NCI-H460 (cell line): ENCODE results near the gene ADGRA1. TPM values are rescaled to one million over a fixed set of nuclear protein-coding genes. Genes with fewer than 3 reads are reported as not detected.

Experiments used
- DNase-seq: peaks from one replicate; pipeline ENCODE4 v3.0.0-alpha.2; 2016; ENCODE audit warnings: low read depth; ENCODE audit errors: extremely low read depth
- total RNA-seq: library from RNA; depleted of rRNA; stranded (reverse); fragments of >200 nt; shearing (Covaris generic); gene quantifications from 2 replicates; pipeline ENCODE4 v1.2.3, GENCODE V29; 2014

ADGRA1 gene
- total RNA-seq, 1 experiment from 2014 or later: not detected

DNA sequence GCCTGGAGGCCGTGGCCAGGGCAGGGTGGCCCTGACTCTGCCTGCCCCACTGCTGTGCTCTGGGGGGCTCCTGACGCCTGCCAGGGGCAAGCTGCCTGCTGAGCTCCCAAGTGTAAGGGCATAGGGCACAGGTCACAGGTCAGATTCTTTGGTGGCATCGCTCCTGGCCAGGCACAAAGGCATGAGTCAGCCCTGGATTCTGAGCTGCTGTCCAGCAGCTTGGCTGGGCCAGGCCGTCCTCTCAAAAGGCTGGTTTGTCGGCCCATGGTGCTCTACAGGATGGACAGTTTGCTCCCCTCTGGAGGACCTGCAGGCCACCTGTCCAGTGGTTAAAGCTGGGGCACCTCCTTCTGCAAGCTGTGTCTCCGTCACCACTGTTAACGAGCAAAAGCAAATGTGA lies 2.9 kb downstream of the ADGRA1 start:
- no peak for DNase-seq

DNA sequence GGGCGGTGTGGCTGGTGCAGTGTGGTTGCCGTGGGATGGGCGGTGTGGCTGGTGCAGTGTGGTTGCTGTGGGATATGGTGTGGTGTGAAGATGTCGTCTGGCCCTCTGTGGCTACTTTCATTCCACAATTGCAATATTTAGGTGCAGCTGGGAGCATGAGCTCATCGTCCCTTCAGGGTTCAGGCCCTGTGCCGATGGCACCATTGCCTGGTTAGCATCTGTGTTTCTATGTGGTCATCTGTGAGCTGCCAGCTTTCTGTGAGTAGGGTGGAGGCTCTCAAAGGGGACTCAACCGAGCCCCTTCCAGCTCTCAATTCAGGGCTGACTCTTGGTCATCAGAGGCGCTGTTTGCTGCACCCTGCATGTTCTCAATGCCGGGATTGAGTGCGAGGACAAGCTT lies 3.6 kb downstream of the ADGRA1 start:
- no peak for DNase-seq

DNA sequence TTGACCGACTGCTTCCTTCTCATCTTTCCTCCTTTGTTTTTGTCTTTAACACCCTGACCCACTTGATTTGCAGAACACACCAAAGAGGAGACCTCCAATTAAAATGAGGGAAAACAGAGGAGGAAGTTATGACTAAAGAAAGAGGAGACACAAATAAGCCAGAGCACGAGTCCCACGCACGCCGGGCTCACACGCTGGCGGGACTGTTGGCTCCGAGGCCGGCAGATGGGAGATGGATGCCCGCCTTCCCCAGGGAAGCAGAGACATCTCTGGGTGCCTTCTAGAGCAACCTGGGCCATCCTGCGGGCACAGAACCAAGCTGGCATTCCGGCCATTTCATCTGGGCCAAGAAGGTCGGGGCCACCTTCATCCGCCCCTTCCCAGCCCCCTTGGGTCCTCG lies 5.6 kb downstream of the ADGRA1 start:
- DNase-seq: no peak

GRCh38 chr10:133094286-133094685 lies 6.6 kb downstream of the ADGRA1 start:
- DNase-seq: no peak

DNA sequence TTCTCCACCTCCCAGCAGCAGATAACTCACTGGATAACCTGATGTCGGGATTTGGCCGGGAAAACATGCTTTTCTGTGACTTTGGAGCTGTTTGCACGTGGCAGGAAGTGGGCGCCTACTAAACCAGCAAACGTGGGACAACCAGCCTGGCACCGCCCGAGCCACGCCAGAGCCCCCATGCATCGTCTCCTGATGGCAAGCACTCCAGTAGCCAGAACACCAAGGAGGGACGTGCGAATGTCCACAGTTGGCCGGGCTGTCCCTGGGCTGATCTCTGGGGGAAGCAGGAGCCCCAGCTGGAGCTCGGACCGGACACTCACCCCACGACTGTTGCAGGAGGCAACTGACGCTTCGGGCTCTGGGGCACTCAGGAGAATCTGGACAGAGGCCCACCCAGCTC lies 7.1 kb downstream of the ADGRA1 start:
- no peak for DNase-seq

GRCh38 chr10:133095586-133095985 lies 7.9 kb downstream of the ADGRA1 start:
- no peak for DNase-seq

DNA sequence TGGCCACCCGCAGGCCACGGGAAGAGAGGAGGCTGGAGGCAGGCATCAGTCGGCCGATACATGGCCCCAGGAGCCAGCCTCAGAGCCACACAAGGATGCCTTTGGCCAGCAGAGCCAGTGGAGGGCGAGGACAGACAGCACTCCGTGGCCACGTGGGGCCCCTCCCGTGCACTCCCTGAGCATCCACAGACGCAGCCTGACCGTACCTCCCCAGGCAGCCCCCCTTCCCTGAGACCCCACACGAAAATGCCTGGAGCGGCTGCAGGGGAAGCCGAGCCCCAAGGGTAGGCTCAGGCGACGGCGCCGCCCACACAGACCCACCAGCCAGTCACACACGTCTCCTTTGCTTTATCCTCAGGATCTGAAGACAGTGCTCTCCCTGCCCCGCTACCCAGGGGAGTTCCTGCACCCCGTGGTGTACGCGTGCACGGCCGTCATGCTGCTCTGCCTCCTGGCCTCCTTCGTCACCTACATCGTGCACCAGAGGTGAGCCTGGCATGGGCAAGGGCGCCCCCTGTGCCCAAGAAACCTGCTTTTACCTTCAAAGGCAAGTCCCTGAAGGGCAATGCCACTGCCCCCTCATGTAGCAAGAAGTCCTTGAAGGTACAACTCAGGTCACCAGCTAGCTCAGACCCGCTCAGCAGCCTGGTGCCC lies 9.0 kb downstream of the ADGRA1 start:
- peak; percentile 22 for DNase-seq

- DNase-seq: no peak
These were observed 9.7 kb downstream of the ADGRA1 start for GRCh38 chr10:133097418-133097817.

DNA sequence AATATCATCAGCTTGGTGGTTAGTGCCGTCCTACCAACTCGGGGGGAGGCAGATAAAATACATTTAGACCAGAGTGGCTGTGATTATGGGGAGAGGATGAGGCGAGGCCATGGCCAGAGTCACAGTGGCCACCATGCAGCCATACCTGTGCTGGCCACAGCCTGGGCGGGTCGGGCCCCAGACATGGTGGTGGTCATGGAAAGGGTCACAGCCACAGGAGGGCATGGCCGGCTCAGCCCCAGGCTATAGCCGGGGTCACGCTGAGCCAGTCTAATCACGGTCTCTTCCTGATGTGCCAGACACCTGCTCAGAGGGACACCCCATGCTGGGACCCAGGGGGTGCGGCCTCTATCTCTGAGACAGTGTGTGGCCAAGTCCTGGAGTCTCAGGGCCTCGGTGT lies 10.2 kb downstream of the ADGRA1 start:
- DNase-seq: no peak

GRCh38 chr10:133098426-133099124 lies 10.9 kb downstream of the ADGRA1 start:
- DNase-seq: no peak

GRCh38 chr10:133099571-133099970 lies 11.8 kb downstream of the ADGRA1 start:
- no peak for DNase-seq

GRCh38 chr10:133100186-133100585 lies 12.5 kb downstream of the ADGRA1 start:
- no peak for DNase-seq

DNA sequence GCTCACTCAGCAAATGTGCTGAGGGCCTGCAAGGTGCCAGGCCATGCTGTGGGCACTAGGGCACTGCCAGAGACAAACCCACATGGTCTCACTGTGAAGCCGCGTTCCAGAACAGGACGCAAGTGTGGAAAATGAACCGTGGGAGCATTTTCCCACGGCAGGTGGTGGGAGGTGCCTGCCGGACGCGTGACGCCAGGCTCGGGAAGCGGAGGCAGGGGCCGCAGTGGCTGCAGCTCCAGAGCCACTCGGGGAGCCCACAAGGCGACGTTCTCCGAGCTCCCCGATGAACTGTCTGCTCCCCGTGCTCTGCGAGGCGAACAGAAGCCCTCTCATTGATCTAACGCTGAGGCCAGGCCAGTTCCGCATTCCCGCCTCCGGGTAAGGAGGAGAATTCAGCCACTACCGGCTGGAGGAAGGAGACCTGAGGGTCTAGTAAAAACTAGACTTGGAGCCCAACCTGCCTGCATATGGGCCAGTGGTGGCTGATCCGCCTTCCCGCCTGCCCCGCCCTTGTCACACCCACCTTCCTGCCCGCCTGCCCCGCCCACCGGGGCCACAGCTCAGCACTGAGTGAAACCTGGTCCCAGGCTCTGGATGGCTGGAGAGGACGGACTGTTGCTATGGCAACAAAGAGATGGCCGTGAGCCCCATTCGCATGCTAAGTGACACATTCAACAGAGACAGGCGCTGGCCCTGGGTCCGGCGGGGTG lies 13.1 kb downstream of the ADGRA1 start:
- DNase-seq: no peak

- no peak for DNase-seq
These were observed 13.7 kb downstream of the ADGRA1 start for GRCh38 chr10:133101416-133101810.

DNA sequence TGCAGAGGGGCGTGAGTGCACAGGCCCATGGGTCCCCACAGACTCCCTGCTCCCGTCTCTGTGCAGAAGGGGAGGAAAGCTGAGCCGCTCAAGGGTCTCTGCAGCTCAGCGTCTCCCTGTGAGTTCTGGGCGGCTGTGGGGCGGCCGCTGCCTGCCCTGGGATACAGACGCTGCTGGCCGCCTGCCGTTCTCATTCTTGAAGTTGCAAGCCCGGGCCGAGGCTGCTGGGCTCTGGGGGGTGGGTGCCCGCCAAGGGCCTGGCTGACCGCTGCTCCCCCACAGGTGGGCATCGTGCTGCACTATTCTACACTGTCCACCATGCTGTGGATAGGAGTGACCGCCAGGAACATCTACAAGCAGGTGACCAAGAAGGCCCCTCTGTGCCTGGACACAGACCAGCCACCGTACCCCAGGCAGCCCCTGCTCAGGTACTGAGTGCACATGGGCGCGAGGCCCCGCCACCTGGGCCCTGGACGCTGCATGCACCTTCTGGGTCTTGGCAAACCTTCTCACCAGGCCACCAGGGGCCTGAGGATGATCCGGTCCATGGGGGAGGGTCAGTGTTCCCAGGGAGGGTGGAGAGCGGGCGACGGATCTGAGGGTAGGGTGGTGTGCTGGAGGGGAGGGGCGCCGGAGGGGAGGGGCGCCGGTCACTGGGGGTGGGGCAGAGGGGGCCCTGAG lies 14.8 kb downstream of the ADGRA1 start:
- no peak for DNase-seq

- DNase-seq: no peak
These were observed 15.7 kb downstream of the ADGRA1 start for GRCh38 chr10:133103311-133103910.

GRCh38 chr10:133104068-133104962 lies 16.6 kb downstream of the ADGRA1 start:
- DNase-seq: no peak

DNA sequence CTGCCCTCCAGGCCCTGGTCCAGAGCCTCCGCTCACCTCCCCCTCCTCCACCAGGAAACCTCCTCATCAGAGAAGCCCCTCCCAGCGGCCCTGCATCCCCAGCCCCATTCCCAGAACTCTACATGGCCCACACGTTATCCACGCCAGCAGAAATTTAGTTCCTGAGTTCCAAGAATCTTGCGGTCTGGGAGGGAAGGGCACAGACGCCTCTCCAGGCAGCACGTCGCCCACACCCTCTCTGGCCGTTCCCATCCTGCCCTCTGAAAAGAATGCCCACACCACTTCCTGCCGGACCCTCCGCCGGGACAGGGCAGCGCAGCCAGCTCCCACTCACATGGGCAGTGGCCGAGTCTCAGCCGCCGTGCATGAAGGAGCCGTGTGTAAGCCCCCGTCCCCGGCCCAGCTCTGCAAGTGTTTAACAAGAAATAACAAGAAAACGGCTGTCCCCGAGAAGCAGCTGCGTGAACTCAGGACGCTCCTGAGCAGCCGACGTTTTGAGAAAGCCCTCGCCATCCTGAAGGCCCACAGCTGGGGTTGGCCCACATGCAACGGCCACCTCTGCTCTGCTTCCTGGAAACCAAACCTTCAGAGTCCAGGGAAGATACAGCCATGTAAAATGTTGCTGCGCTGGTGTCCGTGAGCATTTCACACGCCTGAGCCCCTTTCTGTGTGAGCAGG lies 17.4 kb downstream of the ADGRA1 start:
- no peak for DNase-seq

- DNase-seq: no peak
These were observed 18.1 kb downstream of the ADGRA1 start for GRCh38 chr10:133105686-133106390.
